ENCODE measurements around the gene ACOXL.

ACOXL gene

DNA sequence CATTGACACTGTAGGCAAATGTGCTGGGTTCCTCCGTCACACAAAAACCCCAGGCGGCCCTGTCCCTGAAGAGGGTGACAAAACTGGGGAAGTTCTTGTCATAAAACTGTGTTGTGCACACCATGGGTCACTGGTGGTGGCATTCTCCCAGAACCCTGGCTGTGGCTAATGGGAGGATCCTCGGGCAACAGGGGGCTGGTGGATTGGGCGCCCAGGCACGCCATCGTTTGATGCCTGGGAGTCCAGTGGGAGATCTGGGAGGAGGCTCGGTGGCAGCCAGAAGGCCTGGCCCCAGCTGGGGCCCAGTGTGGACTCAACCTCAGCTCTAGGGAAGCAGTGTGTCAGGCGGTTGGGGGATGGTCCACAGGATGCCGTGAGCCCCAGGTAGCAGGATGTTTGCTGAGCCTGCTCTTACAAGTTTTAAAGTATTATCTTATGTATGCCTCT is 140.7 kb downstream of the ACOXL start:
- no peak for TF ChIP-seq CTCF (IDR thresholded peaks at IDR 0.05; ENCODE audit: low read depth, low read length)
- no peak overlapping the region for H3K4me3 ChIP-seq (ENCODE audit: low read depth, low read length)

GRCh38 chr2:110873597-110874452 is 141.5 kb downstream of the ACOXL start:
- H3K4me3 ChIP-seq (ENCODE audit: low read depth, low read length) = no peak overlapping the region
- TF ChIP-seq CTCF (IDR thresholded peaks at IDR 0.05; ENCODE audit: low read depth, low read length) = no peak

DNA sequence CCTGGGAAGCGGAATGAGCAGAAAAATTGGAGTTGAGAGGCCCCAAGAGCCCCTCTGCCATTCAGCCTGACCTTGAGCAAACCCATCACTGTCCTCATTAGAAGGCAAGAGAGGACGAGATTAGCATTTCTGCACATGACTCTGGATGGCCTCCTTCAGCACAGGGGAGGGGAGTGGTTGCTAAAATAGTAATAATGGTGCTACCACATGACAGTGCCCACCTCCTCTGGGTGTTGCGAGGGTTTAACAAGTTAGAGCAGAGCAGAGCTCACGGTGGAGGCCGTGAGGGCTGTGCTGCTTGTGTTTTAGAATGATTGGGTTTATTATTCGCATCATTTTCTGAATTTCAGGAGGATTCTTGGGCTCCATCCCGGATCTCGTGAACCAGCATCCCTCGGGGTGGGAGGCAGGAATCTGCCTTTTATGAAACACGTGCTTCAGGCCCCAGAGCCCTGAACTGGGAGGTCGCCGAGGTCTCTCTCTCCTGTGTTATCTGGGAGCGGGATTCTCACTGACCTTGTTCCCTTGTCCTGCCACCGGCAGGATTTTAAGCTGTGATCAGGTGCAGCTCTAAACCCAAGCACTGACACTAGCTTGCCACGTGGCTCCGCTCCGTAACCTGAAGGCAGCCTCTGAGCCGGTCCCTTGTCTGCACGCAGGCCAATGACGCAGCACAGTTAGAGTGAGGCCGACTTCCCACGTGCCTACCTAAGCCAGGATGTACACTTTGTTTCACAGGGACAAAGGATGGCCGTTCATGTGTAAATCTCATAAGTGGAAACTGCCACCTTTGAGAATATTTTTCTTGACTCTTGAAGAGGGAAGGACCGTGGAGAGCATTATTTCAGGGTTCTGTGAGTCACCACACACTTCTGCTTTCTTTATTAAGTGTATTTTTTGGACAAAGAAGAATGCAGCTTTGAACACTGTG is 142.3 kb downstream of the ACOXL start:
- TF ChIP-seq CTCF (IDR thresholded peaks at IDR 0.05; ENCODE audit: low read depth, low read length) = no peak
- no peak overlapping the region for H3K4me3 ChIP-seq (ENCODE audit: low read depth, low read length)

GRCh38 chr2:110875384-110875725 is 143.0 kb downstream of the ACOXL start:
- TF ChIP-seq CTCF (IDR thresholded peaks at IDR 0.05; ENCODE audit: low read depth, low read length) = no peak

DNA sequence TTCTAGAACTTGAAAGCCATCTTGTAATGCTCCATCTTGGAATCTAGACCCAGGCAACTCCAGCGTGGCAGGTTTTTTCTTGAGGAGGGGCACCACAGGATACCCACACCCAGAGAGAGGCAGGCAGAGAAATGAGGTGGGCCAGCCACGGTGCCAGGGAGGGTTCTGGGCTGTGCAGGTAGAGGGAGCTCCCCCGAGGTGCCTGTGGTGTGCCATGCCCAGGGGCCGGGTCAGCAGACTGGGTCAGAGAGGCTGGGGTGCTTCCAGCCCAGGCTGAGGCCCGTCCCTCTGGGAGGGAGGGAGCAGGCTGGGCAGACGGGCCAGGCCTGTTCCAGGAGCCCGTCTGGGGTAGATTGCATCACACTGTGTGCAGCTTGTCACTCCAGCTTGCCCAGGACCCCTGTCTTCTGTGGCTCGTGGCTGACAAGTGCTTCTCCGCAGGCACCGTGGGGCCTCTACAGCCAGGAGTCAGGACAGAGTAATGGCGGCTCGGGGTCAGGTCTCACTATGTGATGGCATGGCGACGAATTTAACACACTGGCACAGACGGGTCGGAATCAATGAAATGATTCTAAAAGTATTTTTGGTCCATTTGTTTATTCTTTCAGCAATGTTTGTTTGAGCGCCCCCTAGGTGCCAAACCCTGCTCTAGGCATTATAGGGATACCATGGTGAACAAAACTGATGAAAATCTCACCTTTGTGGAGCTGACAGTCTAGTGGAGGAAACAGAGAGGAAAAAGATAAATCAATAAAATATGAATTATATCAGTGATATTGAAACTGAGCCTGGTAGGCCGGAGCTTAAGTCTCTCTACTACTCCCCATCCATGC is 144.0 kb downstream of the ACOXL start:
- H3K4me3 ChIP-seq (ENCODE audit: low read depth, low read length) = no peak overlapping the region
- no peak for TF ChIP-seq CTCF (IDR thresholded peaks at IDR 0.05; ENCODE audit: low read depth, low read length)

More at GRCh38 chr2:110875384-110875725, 143.0 kb downstream of the ACOXL start:
- H3K4me3 ChIP-seq (ENCODE audit: low read depth, low read length) = no peak overlapping the region

DNA sequence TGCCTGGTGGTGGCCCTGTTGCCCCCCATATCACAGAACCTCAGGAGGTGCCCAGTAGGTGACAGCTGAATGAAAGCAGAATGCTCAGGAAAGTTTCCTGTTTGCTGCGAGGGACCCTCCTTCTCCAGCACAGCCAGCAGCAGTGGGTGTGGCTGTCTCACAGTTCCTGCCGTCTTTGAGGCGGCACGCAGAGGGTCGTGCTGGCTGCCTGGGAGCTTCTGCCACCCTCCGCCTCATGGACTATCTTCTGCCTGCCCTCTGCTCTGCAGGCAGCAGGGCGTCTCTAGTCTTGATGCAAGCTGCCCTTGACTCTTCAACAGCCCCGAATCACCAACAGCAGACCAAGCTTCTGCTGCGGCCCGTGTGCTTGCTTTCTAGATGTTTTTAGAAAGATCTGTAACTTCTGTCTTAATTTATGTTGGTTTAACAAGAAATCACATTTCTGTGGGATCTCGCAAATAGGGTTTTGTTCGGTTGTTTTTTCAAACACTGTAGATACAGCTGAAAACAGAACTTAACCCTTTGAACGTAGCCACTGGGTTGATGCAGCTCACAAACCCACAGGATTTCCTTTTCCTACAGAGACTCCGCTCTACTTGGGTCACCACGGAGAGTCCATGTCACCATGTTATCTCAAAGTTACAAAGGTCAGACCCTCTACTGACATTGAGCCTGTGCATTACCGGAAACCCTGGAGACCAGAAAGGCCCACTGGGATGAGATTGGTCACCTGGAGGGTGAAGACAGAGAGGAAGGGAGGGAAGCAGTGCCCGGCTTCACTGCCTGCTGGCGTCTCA is 144.9 kb downstream of the ACOXL start:
- H3K4me3 ChIP-seq (ENCODE audit: low read depth, low read length) = no peak overlapping the region
- no peak for TF ChIP-seq CTCF (IDR thresholded peaks at IDR 0.05; ENCODE audit: low read depth, low read length)

Measured in WI38 (cell line).